H1 (cell line): ENCODE data around the gene ENTPD8. TPM values are rescaled to one million over a fixed set of nuclear protein-coding genes. Genes with fewer than 3 reads are reported as not detected.

Source experiments
- ASH2L ChIP-seq: fragments of 200-600, 300-600 bp; sonication (generic); IDR thresholded peaks from one replicate; pipeline ENCODE4 v1.7.1; 2017; ENCODE audit warnings: low read length
- BACH1 ChIP-seq: IDR thresholded peaks from 2 replicates; pipeline ENCODE4 v1.6.1; 2012; ENCODE audit warnings: low read length, improper control_type of control experiment
- CHD2 ChIP-seq: IDR thresholded peaks from 2 replicates; pipeline ENCODE4 v1.6.1; 2012; ENCODE audit warnings: low read length, improper control_type of control experiment
- EGR1 ChIP-seq: IDR thresholded peaks from 2 replicates; pipeline ENCODE4 v1.6.1; 2011; ENCODE audit warnings: low read depth, low read length, borderline replicate concordance
- EZH2 ChIP-seq: fragments of 200-600 bp; sonication (generic); IDR thresholded peaks from 2 replicates; pipeline ENCODE4 v1.7.1; 2012; ENCODE audit warnings: low read depth, mild to moderate bottlenecking, moderate library complexity, low read length, inconsistent platforms; ENCODE audit not compliant: severe bottlenecking
- HDAC2 ChIP-seq, 2 experiments: fragments of 300-600 bp in 1 of 2; sonication (generic) in 1 of 2; IDR thresholded peaks; 2 replicates each; pipeline ENCODE4 v1.6.1; 2011 to 2012; ENCODE audit warnings: low read depth in 2 of 2, low read length in 2 of 2, mild to moderate bottlenecking in 2 of 2, moderate library complexity in 2 of 2, borderline replicate concordance in 1 of 2, inconsistent platforms in 1 of 2
- MAX ChIP-seq: IDR thresholded peaks from 2 replicates; pipeline ENCODE4 v1.6.1; 2012; ENCODE audit warnings: inconsistent platforms
- POLR2AphosphoS5 ChIP-seq: IDR thresholded peaks from 2 replicates; pipeline ENCODE4 v1.6.1; 2011; ENCODE audit warnings: low read depth, low read length
- RAD21 ChIP-seq, 2 experiments: IDR thresholded peaks in 1 of 2; conservative IDR thresholded peaks in 1 of 2; 2 replicates each; pipeline ENCODE4 v1.6.1; 2011; ENCODE audit warnings: low read depth in 2 of 2, low read length in 2 of 2, improper control_type of control experiment in 1 of 2, inconsistent platforms in 1 of 2, mild to moderate bottlenecking in 1 of 2, moderate library complexity in 1 of 2
- RNF2 ChIP-seq: fragments of 200-900, 300-1000 bp; sonication (generic); IDR thresholded peaks from 2 replicates; pipeline ENCODE4 v1.7.1; 2016; ENCODE audit warnings: borderline replicate concordance, low read depth, mild to moderate bottlenecking, antibody characterized with exemption, low read length; ENCODE audit not compliant: poor library complexity, severe bottlenecking; ENCODE audit errors: missing control alignments
- SIX5 ChIP-seq: IDR thresholded peaks from 2 replicates; pipeline ENCODE4 v1.6.1; 2011; ENCODE audit warnings: mild to moderate bottlenecking, low read depth, low read length
- SP1 ChIP-seq: IDR thresholded peaks from 2 replicates; pipeline ENCODE4 v1.6.1; 2011; ENCODE audit warnings: low read depth, low read length
- TAF1 ChIP-seq: IDR thresholded peaks from 2 replicates; pipeline ENCODE4 v1.6.1; 2011; ENCODE audit warnings: mild to moderate bottlenecking, low read depth, low read length
- USF2 ChIP-seq: IDR thresholded peaks from 2 replicates; pipeline ENCODE4 v1.6.1; 2011; ENCODE audit warnings: low read length, improper control_type of control experiment
- polyA plus RNA-seq, 7 experiments: library from polyadenylated mRNA; depleted of rRNA in 3 of 7; stranded (reverse) in 5 of 7; unstranded in 2 of 7; fragments of >200 nt in 5 of 7; fragments of 200-250 nt in 2 of 7; gene quantifications; 1 replicate in 5 of 7; 2 replicates in 1 of 7; 4 replicates in 1 of 7; pipeline versions ENCODE4 v1.2.1 to v1.2.3, GENCODE V29; 2011 to 2013; ENCODE audit warnings: missing spikeins in 2 of 7, mixed read lengths in 2 of 7
- total RNA-seq: library from RNA; stranded (reverse); fragmentation: NEBNext Ultra II Directional; extraction: Animal tissue kit (Norgen Biotek cat#: 25700); gene quantifications from 2 replicates; pipeline ENCODE4 v1.2.1, GENCODE V29; 2021

ENTPD8 gene
- total and polyA plus RNA-seq, 2 of the 8 experiments (the other 6 are each of a cell fraction or from before 2014, with no cell fraction given), result 0.48 to 0.51 TPM

GRCh38 chr9:137422604-137423513 is 18.3 kb downstream of the ENTPD8 start, which contains the start of the genes EXD3 and NOXA1 (continued):
- TF ChIP-seq USF2 (no peak), EGR1 (peak; percentile 27; the same call in 1 of the 2 replicates), EZH2 (no peak), MAX (peak; percentile 39; the same call in 1 of the 2 replicates), SIX5 (peak; percentile 21; the same call in 1 of the 2 replicates), SP1 (0 out of 2 replicates have a peak, but pooled peaks have one; percentile 52), RNF2 (no peak), RAD21 (IDR thresholded peaks at IDR 0.05 in 1 of 2, conservative IDR thresholded peaks at IDR 0.05 in 1 of 2; ENCODE audit: low read depth in 2 of 2, low read length in 2 of 2) (peak; percentile 27 to 61; a peak in 3 of 4 replicates), ASH2L (peak; percentile 61), TAF1 (peak; percentile 68), HDAC2 (IDR thresholded peaks at IDR 0.05; ENCODE audit: borderline replicate concordance in 1 of 2, low read depth in 2 of 2, low read length in 2 of 2) (peak in 1 of 2 experiments; percentile 84; a peak in 1 of 4 replicates), POLR2AphosphoS5 (no peak), CHD2 (0 out of 2 replicates have a peak, but pooled peaks have one; percentile 63), BACH1 (peak; percentile 87)
